HEK293T (cell line): ENCODE measurements around the gene BHLHE41.
A peak's percentile ranks its signal among the peaks of the same experiment; 100 is the strongest.

Experiments
- CTCF ChIA-PET: fragments of 350-600 bp; formaldehyde crosslinking; extraction: SDS; loops from one replicate; lab custom pipeline; 2021; ENCODE audit warnings: antibody characterized with exemption, inconsistent platforms; lab: Yijun Ruan, JAX
- POLR2A ChIA-PET: fragments of 350-600 bp; formaldehyde crosslinking; extraction: SDS; loops from one replicate; lab custom pipeline; 2020; ENCODE audit warnings: antibody characterized with exemption, inconsistent platforms; lab: Yijun Ruan, JAX
- DNase-seq: peaks from one replicate; pipeline ENCODE4 v3.0.0; 2012; ENCODE audit warnings: mixed read lengths; ENCODE audit errors: extremely low spot score
- ARNT ChIP-seq: fragments of 450-650 bp; IDR thresholded peaks from 2 replicates; pipeline ENCODE4 v1.6.1; 2017; ENCODE audit warnings: mild to moderate bottlenecking
- BHLHE40 ChIP-seq: fragments of 450-650 bp; IDR thresholded peaks from 2 replicates; pipeline ENCODE4 v1.6.1; 2016; ENCODE audit warnings: mild to moderate bottlenecking, moderate library complexity, borderline replicate concordance
- CTBP1 ChIP-seq: fragments of 450-650 bp; IDR thresholded peaks from 2 replicates; pipeline ENCODE4 v1.6.1; 2016; ENCODE audit warnings: borderline replicate concordance
- ELF4 ChIP-seq: fragments of 450-650 bp; IDR thresholded peaks from 2 replicates; pipeline ENCODE4 v1.6.1; 2017; ENCODE audit warnings: antibody characterized with exemption
- FOXA1 ChIP-seq: fragments of 450-650 bp; IDR thresholded peaks from 2 replicates; pipeline ENCODE4 v1.6.1; 2016; ENCODE audit warnings: mild to moderate bottlenecking
- FOXK2 ChIP-seq: fragments of 450-650 bp; IDR thresholded peaks from 2 replicates; pipeline ENCODE4 v1.6.1; 2016; ENCODE audit warnings: mild to moderate bottlenecking
- FOXM1 ChIP-seq: fragments of 450-650 bp; IDR thresholded peaks from 2 replicates; pipeline ENCODE4 v1.6.1; 2017; ENCODE audit warnings: mild to moderate bottlenecking, borderline replicate concordance
- HDGF ChIP-seq: fragments of 450-650 bp; IDR thresholded peaks from 2 replicates; pipeline ENCODE4 v1.6.1; 2017; ENCODE audit warnings: antibody characterized with exemption, borderline replicate concordance
- L3MBTL2 ChIP-seq: fragments of 450-650 bp; conservative IDR thresholded peaks from 2 replicates; pipeline ENCODE4 v1.6.1; 2016; ENCODE audit warnings: mild to moderate bottlenecking
- LEF1 ChIP-seq: fragments of 450-650 bp; IDR thresholded peaks from 2 replicates; pipeline ENCODE4 v1.6.1; 2017; ENCODE audit warnings: mild to moderate bottlenecking, borderline replicate concordance
- NFRKB ChIP-seq: fragments of 450-650 bp; IDR thresholded peaks from 2 replicates; pipeline ENCODE4 v1.6.1; 2016; ENCODE audit warnings: mild to moderate bottlenecking, moderate library complexity
- SP1 ChIP-seq: fragments of 450-650 bp; IDR thresholded peaks from 2 replicates; pipeline ENCODE4 v1.6.1; 2017
- SUZ12 ChIP-seq: fragments of 450-650 bp; IDR thresholded peaks from 2 replicates; pipeline ENCODE4 v1.6.1; 2016; ENCODE audit warnings: mild to moderate bottlenecking
- TARDBP ChIP-seq: fragments of 450-650 bp; IDR thresholded peaks from 2 replicates; pipeline ENCODE4 v1.6.1; 2016
- ZNF384 ChIP-seq: fragments of 450-650 bp; IDR thresholded peaks from 2 replicates; pipeline ENCODE4 v1.6.1; 2016
- TF ChIP-seq, protein P1 (sequence below): fragments of 450-650 bp; IDR thresholded peaks from 2 replicates; pipeline ENCODE4 v1.6.1; 2016

BHLHE41 gene

DNA sequence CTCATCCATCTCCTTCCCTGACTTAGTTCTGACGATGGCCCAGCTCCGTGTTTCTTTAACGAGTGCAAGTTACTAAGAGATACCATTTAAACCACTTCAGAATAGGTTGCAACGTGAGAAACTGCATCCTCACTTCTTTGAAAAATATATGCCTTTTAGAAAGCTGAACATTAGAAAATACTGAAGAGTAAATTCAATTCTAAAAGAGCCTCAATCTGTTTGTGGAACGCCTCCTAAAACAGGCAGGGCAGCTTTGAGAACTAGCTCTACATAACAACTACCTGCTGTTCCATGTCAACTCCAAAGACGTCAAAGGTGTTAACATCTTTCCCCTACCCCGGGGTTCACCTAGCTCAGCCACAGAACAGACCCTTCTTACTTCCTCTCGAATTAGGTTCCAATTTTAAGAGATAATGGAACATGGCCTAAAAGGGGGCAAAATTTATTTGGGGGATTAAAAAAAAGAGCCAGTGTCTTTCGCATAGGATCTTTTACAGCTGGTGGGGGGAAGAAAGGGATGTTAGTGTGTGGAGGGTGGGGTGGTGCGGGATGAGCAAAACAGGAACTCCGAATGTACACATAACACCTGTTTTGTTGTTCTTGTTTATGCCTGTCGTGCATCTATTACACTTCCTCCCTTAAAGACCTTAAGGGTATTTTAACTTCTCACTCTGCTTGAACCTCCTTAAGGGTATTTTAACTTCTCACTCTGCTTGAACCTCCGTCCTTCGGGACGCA, 3.3 kb downstream of the BHLHE41 start:
- DNase-seq: no peak
- ChIA-PET POLR2A (interaction anchor here (1.4 to 4.5 kb wide), 5 partner anchors 9 to 493 kb away, joined by 3 to 32 read pairs (median 4); no protein-coding TSS in a partner anchor), CTCF (interaction anchor here (0.5 to 0.7 kb wide), 2 partner anchors 107 to 157 kb away, joined by 3 to 4 read pairs; no protein-coding TSS in a partner anchor)
- TF ChIP-seq BHLHE40 (no peak), TARDBP (no peak), SUZ12 (no peak), CTBP1 (no peak), L3MBTL2 (no peak), FOXM1 (no peak), FOXA1 (no peak), ARNT (no peak), ZNF384 (no peak), NFRKB (no peak), ELF4 (no peak), LEF1 (no peak), FOXK2 (no peak), SP1 (no peak), HDGF (no peak)
- TF ChIP-seq, protein P1, sequence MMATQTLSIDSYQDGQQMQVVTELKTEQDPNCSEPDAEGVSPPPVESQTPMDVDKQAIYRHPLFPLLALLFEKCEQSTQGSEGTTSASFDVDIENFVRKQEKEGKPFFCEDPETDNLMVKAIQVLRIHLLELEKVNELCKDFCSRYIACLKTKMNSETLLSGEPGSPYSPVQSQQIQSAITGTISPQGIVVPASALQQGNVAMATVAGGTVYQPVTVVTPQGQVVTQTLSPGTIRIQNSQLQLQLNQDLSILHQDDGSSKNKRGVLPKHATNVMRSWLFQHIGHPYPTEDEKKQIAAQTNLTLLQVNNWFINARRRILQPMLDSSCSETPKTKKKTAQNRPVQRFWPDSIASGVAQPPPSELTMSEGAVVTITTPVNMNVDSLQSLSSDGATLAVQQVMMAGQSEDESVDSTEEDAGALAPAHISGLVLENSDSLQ: no peak

DNA sequence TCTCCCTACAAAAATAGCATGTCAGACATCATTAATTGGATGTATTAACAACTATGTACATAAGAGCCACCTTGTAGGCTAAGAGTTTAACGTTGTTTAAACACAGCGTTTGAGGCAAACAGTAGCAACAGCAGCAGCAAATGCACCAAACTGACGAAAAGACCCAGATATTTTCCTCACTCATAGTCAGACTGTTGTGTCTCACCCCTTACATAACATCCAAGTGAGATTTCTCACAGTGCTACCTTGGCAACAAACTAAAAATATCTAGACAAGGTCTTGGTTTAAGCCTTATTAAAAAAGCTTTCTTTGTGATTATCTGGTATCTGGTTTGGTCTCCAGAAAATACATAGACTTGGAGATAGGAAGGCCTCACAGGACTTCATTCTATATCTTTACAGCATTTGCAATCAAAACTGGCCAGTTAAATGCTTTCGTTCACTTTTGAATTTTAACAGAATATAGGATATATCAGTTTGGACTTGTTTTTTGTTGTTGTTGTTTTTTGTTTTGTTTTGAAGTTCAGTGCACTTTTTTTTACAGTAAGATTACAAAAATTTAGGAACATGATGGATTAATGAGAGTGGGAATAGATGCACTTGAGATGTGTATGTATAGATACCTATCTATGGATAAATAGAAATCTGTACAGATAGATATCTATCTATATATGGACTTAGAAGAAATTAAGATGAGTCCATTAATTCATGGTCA, 4.1 kb downstream of the BHLHE41 start:
- POLR2A ChIA-PET: interaction anchor here (1.7 to 4.5 kb wide), 2 partner anchors 12 to 154 kb away, joined by 4 to 32 read pairs; no protein-coding TSS in a partner anchor
- DNase-seq: no peak
- TF ChIP-seq FOXA1 (no peak), BHLHE40 (no peak), LEF1 (no peak), L3MBTL2 (no peak)
- TF ChIP-seq, protein P1: no peak
- CTCF ChIA-PET: interaction anchor here (0.6 kb wide), 1 partner anchor 143 kb away, joined by 4 read pairs; no protein-coding TSS in a partner anchor

DNA sequence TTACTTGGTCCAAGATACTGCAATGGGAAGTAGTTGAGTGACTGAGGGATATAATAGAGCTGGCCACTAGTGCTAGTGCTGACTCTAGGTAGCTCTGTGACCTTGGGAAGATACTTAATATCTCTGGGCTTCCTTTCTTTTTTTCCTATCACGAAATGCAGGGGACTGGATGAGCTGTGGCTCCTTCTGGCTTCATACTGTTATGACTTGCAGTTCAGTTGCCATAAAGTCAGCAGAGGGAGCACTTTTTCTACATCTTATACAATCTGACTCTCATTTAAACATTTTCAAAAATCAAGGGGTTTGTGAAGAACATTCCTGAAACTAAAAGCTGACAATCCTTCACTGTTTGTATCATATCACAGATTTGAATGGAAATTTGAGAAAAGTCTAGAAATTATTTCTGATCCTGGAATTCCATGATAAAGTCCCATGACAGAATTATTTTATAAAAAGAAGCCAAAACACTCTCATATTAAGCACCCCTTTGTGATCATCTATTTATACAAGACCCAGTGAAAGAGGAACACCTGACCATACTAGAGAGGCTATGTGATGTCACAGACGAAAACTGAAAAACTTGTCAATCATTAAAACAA, 5.3 kb downstream of the BHLHE41 start:
- CTCF ChIA-PET: interaction anchor here (0.7 to 1.4 kb wide), 6 partner anchors 10 to 495 kb away, joined by 3 to 7 read pairs (median 4); no protein-coding TSS in a partner anchor
- POLR2A ChIA-PET: interaction anchor here (0.7 kb wide), 1 partner anchor 179 kb away, joined by 3 read pairs; no protein-coding TSS in a partner anchor
- DNase-seq: peak; percentile 20
- TF ChIP-seq FOXA1 (no peak), ARNT (no peak), FOXM1 (no peak), L3MBTL2 (no peak)

DNA sequence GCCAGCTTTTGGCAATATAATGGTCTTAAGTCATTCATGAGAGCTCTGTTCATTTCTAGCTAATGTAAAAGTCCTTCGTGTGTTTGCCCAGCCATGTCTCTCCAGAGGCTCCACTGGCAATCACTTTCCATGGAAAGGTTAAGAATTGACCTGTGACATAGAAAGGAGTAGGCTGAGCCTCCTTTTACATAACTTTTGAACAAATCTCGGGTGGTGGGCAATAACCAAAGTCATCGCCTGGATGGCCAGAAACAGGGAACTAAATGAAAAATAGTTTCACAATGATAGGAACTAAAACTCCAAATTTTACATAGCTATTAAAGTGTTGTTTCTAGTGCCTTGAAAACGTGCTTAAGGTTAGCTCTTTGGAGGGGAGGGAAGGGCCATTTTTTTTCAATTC, 6.5 kb downstream of the BHLHE41 start:
- POLR2A ChIA-PET: no interaction called here
- CTCF ChIA-PET: interaction anchor here (0.6 to 1.3 kb wide), 2 partner anchors 156 to 512 kb away, joined by 3 to 7 read pairs; no protein-coding TSS in a partner anchor
- TF ChIP-seq ZNF384 (no peak), NFRKB (no peak), FOXM1 (no peak), CTBP1 (no peak), BHLHE40 (no peak), HDGF (no peak), LEF1 (no peak), SP1 (no peak), FOXK2 (no peak), ARNT (no peak), FOXA1 (no peak), ELF4 (no peak), TARDBP (no peak), L3MBTL2 (no peak)
- TF ChIP-seq, protein P1: no peak
- no peak for DNase-seq

GRCh38 chr12:26116829-26117715, 7.8 kb downstream of the BHLHE41 start:
- TF ChIP-seq FOXK2 (no peak), BHLHE40 (no peak), ELF4 (no peak), NFRKB (no peak), FOXA1 (no peak), SP1 (no peak), SUZ12 (no peak), ARNT (no peak), HDGF (no peak), LEF1 (no peak)
- TF ChIP-seq, protein P1: no peak
- CTCF ChIA-PET: interaction anchor here (0.6 kb wide), 1 partner anchor 20 kb away, joined by 3 read pairs; no protein-coding TSS in a partner anchor
- DNase-seq: no peak
- POLR2A ChIA-PET: no interaction called here
